ENCODE measurements around the gene FTO. TPM values are rescaled to one million over a fixed set of nuclear protein-coding genes. Genes with fewer than 3 reads are reported as not detected.

FTO gene
- polyA plus RNA-seq, 3 donors = 16.8 to 51.0 (median 37.7) TPM

DNA sequence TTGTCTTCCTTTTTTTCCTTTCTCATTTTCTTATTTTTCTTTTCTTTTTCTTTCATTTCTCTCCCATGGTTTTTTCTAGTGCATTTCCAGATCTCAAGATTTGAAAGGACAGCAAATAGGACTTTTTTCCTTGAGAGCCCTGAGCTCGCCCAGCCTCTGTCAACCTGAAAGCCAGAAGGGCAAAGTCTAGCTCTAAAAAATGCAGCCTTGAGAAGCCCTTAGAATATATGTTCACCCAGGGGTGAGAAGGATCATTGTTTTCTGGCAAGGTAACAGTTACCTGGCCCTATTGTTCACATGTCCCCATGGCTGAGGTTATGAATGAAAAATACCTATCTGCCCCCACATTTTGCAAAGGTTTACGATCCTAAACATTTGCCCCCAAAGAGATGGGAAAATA is 364.3 kb downstream of the FTO start:
- Histone ChIP-seq H3K4me3 (replicated peaks in 1 of 3; ENCODE audit: low read depth in 2 of 3, low read length in 3 of 3) (no peak overlapping the region), H4K20me1 (ENCODE audit: insufficient read depth, low read length) (no peaks in the 10 kb centered on the region), H3K36me3 (replicated peaks in 1 of 2; ENCODE audit: control insufficient read depth in 1 of 2, insufficient read depth in 2 of 2, low read length in 2 of 2) (no peaks in the 10 kb centered on the region), H3K4me2 (replicated peaks; ENCODE audit: extremely low read depth, low read length, poor library complexity, severe bottlenecking) (no peak overlapping the region), H3K27ac (ENCODE audit: low read depth in 1 of 2, low read length in 2 of 2) (no peak overlapping the region), H3K9me3 (replicated peaks in 1 of 2; ENCODE audit: control insufficient read depth in 1 of 2, insufficient read depth in 1 of 2, low read length in 2 of 2) (no peaks in the 10 kb centered on the region), H3K79me2 (ENCODE audit: insufficient read depth, low read length) (no peaks in the 10 kb centered on the region), H3K9ac (ENCODE audit: insufficient read depth, low read length, poor library complexity, severe bottlenecking) (no peak overlapping the region), H2AFZ (ENCODE audit: insufficient read depth, low read depth, low read length, poor library complexity, severe bottlenecking) (no peak overlapping the region), H3K4me1 (ENCODE audit: control insufficient read depth in 1 of 2, insufficient read depth in 2 of 2, low read length in 2 of 2) (no peaks in the 10 kb centered on the region), H3K27me3 (ENCODE audit: control insufficient read depth in 2 of 2, insufficient read depth in 2 of 2, low read length in 2 of 2) (no peaks in the 10 kb centered on the region)
- H3K4me1 Mint-ChIP-seq = peaks cover under 1% of the 10 kb centered on the region
- H3K9me3 Mint-ChIP-seq = peaks cover 0 to 2% (median 0%) of the 10 kb centered on the region in 7 donors
- DNase-seq = no peak
- no peaks in the 10 kb centered on the region for H3K27me3 Mint-ChIP-seq (ENCODE audit: low read depth in 3 of 3)
- WGBS (ENCODE audit: insufficient coverage) = 100% methylated on average over 1 of the region's 2 CpGs
- intact Hi-C loops (cut with micrococcal nuclease) = no loop called here
- TF ChIP-seq, protein P1, sequence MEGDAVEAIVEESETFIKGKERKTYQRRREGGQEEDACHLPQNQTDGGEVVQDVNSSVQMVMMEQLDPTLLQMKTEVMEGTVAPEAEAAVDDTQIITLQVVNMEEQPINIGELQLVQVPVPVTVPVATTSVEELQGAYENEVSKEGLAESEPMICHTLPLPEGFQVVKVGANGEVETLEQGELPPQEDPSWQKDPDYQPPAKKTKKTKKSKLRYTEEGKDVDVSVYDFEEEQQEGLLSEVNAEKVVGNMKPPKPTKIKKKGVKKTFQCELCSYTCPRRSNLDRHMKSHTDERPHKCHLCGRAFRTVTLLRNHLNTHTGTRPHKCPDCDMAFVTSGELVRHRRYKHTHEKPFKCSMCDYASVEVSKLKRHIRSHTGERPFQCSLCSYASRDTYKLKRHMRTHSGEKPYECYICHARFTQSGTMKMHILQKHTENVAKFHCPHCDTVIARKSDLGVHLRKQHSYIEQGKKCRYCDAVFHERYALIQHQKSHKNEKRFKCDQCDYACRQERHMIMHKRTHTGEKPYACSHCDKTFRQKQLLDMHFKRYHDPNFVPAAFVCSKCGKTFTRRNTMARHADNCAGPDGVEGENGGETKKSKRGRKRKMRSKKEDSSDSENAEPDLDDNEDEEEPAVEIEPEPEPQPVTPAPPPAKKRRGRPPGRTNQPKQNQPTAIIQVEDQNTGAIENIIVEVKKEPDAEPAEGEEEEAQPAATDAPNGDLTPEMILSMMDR (IDR thresholded peaks at IDR 0.05) = no peak
- no peaks in the 10 kb centered on the region for H3K36me3 Mint-ChIP-seq
- no peak overlapping the region for H3K27ac Mint-ChIP-seq
- no peak overlapping the region for H3K4me3 Mint-ChIP-seq

DNA sequence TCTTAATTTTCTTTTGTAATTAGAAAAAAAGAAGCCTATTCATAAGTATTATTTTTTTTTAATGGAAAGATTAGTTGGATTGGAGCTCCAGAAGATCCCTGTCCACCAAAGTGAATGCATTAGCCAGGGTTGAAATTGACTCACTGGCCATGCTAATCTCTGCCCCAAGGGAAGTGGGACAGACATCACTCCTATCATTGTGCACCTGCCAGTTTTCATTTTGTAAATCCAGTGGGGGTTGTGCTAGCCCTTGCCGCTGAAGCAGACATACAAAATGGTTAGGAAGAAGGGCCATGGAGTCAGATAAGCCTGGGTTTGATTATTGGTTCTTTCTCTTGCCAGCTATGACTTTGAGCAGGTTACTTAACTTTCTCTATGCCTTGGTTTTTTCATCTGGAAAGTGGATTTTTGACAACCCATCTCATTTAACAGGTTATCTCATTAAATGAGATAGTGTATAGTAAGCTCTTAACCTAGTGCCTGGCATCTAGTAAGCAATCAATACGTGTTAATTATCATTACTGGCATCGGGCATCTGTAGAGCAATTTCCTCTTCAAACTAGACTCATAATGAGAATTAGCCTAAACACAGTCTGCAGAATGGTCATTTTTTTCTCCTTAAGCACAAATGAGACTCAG is 365.8 kb downstream of the FTO start:
- H3K36me3 Mint-ChIP-seq = no peaks in the 10 kb centered on the region
- WGBS (ENCODE audit: insufficient coverage) = no CpG with 5 or more reads among the region's 3 CpGs

More for the DNA sequence above, 365.8 kb downstream of the FTO start:
- Histone ChIP-seq H2AFZ (ENCODE audit: insufficient read depth, low read depth, low read length, poor library complexity, severe bottlenecking) (no peak overlapping the region), H3K4me2 (replicated peaks; ENCODE audit: extremely low read depth, low read length, poor library complexity, severe bottlenecking) (no peak overlapping the region), H4K20me1 (ENCODE audit: insufficient read depth, low read length) (no peaks in the 10 kb centered on the region), H3K4me3 (replicated peaks in 1 of 3; ENCODE audit: low read depth in 2 of 3, low read length in 3 of 3) (no peak overlapping the region), H3K27me3 (ENCODE audit: control insufficient read depth in 2 of 2, insufficient read depth in 2 of 2, low read length in 2 of 2) (no peaks in the 10 kb centered on the region), H3K9ac (ENCODE audit: insufficient read depth, low read length, poor library complexity, severe bottlenecking) (no peak overlapping the region), H3K36me3 (replicated peaks in 1 of 2; ENCODE audit: control insufficient read depth in 1 of 2, insufficient read depth in 2 of 2, low read length in 2 of 2) (no peaks in the 10 kb centered on the region), H3K79me2 (ENCODE audit: insufficient read depth, low read length) (no peaks in the 10 kb centered on the region), H3K27ac (ENCODE audit: low read depth in 1 of 2, low read length in 2 of 2) (no peak overlapping the region), H3K9me3 (replicated peaks in 1 of 2; ENCODE audit: control insufficient read depth in 1 of 2, insufficient read depth in 1 of 2, low read length in 2 of 2) (no peaks in the 10 kb centered on the region), H3K4me1 (ENCODE audit: control insufficient read depth in 1 of 2, insufficient read depth in 2 of 2, low read length in 2 of 2) (no peaks in the 10 kb centered on the region)
- Mint-ChIP-seq H3K4me3 (no peak overlapping the region), H3K4me1 (peaks cover 2% of the 10 kb centered on the region), H3K9me3 (peaks cover 0 to 2% (median 0%) of the 10 kb centered on the region in 7 donors), H3K27me3 (ENCODE audit: low read depth in 3 of 3) (no peaks in the 10 kb centered on the region), H3K27ac (no peak overlapping the region)
- DNase-seq = no peak
- TF ChIP-seq, protein P1 (IDR thresholded peaks at IDR 0.05) = no peak
- intact Hi-C loops (cut with micrococcal nuclease) = no loop called here

All from CD14-positive monocyte (primary cell).